Stimulated activated CD4-positive, alpha-beta T cell treated with anti-CD3 and anti-CD28 coated beads, Interleukin-1b, Interleukin-23, amount 100 ng/mL, for 1 hour (primary cell): Measurements from ENCODE around the gene MPDZ.

Experiments
- DNase-seq, 2 donors: peaks; one replicate each; pipeline ENCODE4 v3.0.0-alpha.2; 2020; ENCODE audit warnings: low read depth in 2 of 2

The MPDZ gene, protein sequence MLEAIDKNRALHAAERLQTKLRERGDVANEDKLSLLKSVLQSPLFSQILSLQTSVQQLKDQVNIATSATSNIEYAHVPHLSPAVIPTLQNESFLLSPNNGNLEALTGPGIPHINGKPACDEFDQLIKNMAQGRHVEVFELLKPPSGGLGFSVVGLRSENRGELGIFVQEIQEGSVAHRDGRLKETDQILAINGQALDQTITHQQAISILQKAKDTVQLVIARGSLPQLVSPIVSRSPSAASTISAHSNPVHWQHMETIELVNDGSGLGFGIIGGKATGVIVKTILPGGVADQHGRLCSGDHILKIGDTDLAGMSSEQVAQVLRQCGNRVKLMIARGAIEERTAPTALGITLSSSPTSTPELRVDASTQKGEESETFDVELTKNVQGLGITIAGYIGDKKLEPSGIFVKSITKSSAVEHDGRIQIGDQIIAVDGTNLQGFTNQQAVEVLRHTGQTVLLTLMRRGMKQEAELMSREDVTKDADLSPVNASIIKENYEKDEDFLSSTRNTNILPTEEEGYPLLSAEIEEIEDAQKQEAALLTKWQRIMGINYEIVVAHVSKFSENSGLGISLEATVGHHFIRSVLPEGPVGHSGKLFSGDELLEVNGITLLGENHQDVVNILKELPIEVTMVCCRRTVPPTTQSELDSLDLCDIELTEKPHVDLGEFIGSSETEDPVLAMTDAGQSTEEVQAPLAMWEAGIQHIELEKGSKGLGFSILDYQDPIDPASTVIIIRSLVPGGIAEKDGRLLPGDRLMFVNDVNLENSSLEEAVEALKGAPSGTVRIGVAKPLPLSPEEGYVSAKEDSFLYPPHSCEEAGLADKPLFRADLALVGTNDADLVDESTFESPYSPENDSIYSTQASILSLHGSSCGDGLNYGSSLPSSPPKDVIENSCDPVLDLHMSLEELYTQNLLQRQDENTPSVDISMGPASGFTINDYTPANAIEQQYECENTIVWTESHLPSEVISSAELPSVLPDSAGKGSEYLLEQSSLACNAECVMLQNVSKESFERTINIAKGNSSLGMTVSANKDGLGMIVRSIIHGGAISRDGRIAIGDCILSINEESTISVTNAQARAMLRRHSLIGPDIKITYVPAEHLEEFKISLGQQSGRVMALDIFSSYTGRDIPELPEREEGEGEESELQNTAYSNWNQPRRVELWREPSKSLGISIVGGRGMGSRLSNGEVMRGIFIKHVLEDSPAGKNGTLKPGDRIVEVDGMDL (N-terminal part only)

DNA sequence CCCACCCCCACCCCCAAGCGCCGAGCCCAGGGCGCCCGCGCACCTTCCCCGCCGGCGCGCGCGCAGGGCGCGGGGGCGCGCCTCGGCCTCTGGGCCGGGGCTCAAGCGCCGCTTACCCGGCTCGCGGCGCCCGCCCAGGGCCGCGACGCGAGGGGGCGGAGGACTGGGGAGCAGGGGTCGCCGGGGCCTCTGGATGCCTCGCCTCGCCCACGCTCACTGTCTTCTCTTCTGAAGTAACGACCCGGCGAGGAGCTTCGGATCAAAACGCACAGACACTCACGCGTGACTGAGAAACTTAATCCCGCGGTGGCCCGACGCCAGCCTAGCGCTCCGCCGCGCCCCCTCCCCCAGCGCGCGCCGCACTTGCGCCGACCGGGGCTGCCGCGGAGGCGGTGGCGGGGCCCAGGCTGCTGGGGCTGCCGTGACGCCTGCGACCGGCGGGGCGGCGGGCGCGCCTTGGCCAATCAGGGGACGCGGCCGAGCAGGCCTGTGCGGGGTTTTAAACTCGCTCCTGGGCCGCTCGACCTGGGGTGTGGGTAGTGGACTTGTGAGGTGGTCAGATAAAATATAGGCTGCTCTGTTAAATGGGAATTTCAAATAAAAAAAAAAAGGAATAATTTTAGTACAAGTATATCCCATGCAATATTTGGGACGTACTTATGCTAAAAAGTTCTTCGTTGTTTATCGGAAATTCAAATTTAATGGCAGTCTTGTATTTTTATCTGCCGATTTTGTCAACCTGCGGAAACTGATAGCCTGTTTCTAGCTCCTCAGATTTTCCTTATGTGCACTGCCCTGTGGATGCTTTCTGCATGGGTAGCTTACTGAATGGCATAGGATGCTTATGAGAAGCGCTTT, at the start of gene MPDZ:
Gene MPDZ, minus strand, starts transcription at position 409 of the 858 bp plus-strand sequence. CDS start 29,377 bp downstream, outside the sequence.
- DNase-seq, result no peak

DNA sequence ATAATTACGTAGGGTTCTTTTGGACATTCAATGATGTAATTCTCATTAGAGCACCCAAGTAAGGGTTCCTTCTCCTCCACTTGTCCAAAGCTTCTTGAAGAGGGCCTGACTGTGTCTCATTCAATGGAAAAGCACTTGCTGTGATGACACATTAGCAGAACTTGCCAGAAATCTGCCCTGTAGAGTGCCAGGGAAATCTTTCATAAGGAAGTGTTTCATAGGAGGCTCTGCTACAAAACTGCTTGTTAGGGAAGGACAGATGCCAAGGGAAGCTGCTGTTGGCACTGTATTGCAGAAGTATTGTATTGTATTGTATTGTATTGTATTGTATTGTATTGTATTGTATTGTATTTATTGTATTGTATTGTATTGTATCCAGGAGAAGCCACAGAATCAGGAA, 45.5 kb upstream of the MPDZ start:
- no peak for DNase-seq

DNA sequence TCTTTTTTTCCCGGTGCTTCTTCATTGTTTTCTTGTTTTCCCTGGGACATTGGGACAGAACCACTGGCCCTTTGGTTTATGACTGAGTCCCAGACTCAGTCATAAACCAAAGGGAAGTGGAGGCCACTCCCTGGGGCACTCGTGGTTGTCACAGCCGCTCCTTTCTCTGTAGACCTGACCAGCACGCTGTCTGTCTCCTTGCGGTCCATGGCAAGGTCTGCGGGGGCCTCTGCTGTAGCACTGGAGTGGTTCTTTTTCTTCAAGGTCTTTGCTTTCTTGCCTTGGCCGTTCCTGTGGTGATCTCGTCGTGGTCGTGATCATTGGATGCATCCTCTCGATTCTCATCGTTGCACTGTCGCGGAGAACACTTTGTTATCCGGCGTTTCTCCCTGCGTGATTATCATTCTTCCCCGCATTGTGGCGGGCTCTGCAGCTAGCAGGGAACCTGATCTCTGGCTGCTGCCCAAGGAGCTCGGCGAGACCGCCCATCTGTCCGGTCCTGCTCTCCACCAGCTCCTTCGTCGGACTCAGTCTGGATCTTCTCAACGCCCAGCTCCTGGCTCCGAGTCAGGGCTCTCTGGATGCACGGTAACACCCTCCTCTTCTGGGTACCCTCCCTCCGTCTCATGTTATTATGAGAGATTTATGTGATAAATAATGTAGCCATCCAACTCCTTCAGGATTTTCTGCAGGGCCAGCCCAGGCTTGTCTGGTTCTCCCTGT, 43.5 kb upstream of the MPDZ start:
- no peak for DNase-seq

DNA sequence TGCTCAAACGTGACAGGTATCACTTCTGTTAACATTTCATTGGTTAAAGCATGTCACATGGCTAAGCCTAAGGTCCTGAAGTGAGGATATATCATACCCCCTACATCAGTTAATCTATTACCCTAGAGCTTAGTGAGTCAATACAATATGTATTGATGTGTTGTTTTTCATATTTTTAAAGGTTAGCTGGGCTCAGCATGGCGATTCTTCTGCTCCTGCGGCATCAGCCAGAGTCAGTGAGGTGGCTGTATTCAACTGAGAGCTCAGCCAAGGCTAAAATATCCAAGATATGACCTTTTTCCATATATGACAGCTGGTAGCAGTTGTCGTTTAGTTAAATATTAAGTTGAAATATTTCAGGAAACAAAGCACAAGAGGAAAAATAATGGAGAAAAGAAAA, 38.5 kb upstream of the MPDZ start:
- no peak for DNase-seq

DNA sequence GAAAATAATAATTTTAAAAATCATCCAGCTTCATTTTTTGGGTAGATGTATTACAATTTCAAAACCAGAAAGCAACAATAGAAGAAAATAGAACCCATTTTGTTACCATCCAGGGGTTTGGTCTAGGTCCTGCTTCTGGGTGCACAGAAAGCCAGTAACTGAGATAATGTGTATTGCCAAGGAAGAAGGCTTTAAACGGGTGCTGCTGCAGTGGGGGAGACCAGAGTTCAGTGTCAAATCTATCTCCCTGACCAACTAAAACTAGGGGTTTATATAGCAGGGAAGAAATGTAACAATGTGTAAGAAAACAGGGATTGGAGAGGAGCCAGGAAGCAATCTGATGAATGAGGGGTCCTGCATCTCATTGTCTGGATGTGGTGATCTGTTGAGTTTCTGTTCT, 17.5 kb upstream of the MPDZ start:
- DNase-seq, result no peak

DNA sequence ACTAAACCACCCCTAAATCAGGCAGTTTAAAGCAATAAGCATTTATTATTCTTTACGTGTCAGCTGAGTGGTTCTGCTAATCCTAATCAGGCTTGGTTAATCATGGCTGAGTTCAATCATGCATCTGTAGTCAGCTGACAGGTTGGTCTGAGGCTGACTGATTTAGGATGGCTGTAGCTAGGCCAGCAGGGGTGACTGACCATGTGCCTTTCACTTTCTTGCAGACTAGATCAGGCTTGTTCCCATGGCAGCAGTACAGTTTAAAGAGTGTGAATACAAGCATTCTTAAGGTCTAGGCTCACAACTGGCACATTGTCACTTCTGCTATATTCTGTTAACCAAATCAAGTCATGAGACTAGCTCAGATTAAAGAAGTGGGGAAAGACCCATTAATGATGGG, 16.1 kb upstream of the MPDZ start:
- no peak for DNase-seq

DNA sequence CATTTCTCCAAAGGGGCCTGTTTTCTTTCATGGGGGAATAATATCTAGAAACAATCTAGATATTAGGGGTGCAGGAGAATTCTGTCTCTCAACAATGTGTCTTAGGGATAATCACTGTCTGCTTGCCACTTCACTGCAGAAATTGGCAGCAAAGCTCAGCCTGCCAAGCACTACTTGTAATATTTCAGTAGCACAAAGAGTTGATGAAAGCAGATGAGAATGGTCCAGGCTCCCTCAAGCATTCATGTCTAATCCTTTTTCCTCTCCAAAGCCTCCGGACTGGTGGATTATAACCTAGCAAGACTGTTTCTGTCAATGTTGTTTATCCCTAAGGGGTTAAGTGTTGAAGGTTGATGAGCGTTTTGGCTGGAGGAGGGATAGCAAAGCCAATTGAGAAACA, 13.3 kb upstream of the MPDZ start:
- DNase-seq, result no peak

DNA sequence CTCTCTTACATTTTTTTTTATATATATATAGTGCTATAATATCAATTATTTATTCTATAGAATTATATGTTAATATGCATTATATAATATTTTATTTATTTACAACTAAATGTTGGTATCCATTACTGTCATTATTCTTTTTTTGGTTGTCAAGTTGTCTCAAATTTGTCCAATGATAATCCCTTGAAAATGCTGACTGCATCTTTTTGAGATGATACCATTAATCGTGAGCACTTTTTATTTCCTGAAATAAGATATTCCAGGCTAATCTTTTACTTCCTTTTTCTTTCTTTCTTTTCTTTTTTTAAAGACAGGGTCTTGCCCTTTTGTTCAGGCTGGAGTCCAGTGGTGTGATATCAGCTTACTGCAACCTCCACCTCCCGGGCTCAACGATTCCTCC, 12.7 kb upstream of the MPDZ start:
- DNase-seq, result no peak

DNA sequence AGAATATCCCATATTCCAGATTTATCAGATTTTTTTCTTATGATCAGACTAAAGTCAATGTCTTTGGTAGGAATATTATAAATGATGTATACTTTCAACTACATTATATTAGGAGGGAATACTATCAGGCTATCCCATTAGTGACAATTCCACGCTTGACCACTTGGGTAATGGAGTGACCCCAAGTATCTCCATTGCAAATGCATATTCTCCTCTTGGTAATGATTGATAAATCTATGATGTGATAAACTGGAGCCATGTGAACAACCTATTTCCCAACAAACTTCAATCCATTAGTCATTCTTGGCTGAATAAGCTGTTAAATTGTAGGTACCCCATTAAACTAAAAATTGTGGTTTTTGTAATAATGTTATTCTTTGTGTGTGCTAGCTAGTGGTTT, 12.2 kb upstream of the MPDZ start:
- no peak for DNase-seq

DNA sequence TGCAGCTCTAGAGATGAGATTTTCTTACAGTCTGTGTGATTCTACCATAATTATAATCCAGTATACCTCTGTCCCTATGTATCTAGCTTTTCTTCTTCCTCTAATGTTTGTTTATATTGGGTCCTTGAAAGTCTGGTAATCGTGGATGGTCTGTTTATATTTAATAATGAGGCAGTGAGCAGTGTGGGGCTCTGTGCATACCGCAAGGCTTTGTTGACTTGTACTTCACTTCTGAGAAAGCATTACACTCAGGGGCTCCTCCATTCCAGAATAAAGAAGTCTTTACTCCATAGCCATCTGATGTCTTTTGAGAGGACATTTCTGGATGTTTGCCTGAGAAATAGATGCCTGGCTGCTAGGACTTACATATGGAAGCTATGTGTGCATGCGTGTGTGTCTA, 4.5 kb upstream of the MPDZ start:
- no peak for DNase-seq

DNA sequence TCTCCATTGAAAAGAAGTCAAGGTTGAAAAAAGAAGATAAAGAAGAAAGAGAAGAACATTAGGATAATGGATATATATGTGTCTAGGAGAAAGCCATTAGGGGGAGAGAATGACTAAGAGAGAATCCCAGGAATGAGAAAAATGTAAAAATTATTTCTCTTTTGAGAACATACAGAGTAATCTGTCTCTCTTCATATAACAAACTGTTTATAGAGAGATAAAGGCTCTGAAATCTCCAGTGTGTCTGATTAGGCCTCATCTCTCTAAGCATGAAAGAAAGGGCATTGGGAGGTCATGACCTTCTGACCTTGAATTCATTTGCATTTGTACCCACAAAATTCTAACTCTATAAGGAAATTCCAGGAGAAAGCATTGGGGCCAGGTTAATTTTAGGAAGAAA, 3.5 kb upstream of the MPDZ start:
- DNase-seq, result no peak

DNA sequence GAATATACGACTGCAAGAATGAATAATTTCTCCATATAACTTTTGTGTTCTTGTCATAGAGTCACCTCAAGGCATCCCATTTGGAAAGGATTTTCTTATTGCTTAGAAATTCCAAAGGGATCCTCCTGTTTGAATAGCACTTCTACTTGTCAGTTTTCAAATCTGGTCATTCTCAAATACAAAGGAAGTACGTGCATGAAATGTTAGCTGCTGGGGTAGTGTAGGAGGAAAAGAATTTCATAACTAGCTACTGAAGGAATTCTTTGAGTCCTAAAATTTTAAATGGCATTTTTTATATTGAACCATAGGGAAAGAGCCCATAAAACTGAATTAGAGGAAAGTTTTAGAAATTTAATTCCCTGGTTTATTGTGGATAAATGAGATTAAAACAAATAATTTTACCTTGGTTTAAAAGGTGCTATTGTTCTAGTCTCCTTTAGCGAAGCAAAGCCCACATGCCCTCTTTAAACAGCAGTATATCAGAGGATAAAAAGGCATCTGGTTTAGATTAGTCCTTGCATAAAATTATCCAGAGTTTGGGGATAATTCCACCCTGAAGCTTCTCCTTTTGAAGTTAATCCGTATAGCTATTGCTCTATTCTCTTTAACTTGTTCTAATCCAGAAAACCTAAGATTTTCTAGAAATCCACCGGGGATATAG, 2.0 kb upstream of the MPDZ start:
- no peak for DNase-seq

DNA sequence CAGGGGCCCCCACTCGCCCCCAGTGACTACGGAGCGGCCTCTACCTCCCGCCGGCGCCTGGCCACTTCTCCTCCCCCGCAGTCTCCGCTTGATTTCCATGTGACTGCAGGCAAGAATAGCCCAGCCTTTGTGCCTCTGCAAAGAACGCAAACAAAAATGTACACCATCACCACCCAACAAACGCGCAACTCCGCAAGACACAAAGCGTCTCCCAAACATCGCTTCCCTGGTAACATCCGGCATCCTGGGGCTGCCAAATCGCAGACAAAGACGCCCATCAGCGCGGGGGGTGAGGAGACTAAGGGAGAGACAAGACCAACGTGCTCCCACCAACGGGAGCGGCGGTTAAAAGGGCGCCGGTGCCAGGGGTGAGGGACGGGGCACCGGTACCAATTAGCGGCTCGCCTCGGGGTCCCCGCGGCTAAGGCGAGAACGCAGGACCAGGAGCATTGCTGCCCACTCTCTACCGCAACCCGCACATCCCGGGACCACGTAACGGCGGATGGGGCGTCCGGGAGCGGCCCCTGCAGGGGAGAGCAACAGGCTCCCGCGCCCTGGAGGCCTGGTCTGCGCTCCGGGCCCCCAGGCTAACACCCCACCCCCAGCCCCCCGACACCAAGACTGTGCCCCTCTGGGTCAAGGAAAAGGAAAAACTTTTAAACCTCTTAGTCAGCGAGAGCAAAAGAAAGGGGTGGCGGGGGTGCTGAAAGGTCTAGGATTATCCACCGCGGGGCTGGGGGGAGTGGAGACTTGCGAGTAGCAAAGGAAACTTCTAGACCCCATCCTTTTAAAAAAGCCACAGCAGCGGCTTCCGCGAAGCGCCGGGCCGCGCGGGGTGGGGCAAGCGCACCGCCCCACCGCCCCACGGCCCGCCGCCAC, 885 bp downstream of the MPDZ start:
- no peak for DNase-seq

DNA sequence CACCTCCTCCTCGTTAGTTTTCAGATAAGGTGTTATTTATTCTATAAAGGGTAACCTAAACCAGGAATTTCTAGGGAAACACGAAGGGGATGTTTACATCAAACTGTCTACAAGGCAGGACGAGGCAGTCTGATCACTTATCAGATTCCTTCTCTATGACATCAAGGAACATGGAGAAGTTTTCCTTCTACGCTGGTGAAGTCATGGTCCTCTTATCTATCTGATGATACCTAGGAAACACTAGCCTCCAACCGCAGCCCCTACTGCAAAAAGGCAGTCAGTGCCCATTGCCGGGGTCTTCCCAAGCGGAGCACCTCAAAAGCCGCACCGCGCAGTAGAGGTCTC, 1.5 kb downstream of the MPDZ start:
- DNase-seq, result no peak

DNA sequence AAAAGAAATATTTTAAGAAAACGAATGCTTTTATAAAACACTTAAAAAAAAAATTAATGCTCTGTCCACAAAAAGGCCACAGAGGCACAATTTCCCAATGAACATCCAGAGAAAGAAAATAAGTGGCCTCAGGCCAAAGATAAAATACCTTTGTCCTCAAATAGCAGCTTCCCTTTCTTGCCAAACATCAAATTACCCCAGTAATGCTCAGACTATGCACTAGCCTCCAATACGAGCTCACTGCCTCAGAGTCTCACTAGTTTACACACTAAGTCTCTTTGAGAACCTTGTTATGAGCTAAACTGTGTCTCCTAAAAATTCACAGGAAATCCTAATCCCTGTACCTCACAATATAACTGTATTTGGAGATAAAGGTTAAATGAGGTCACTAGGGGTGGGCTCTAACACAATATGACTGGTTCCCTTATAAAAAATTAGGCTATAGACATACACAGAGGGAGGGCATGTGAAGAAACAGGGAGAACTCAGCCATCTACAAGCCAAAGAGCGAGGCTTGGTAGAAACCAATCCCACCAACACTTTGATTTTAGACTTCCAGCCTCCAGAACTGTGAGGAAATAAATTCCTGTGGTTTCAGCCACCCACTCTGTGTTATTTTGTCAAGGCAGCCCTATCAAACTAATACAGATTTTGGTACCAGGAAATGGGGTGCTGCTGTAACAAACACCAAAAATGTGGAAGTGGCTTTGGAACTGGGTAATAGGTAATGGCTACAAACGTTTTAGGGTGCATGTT, 4.4 kb downstream of the MPDZ start:
- DNase-seq, result no peak

DNA sequence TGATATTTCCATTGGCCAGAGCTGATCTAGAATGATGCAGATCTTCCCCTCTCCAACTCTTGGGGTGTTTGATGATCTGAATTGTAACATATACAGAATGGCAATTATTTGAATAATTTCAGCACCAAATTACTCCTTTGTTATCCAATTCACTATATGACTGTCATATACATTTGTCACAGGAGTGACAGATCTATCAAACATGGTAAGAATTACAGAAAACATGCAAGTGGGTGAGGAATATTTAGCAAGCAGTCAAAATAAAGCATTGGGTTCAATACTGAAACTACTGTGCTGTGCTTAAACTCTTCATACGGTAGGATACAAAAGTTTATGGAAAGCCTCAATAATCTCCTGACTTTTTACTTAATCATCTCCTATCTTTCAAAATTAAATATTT, 8.8 kb downstream of the MPDZ start:
- DNase-seq, result no peak

DNA sequence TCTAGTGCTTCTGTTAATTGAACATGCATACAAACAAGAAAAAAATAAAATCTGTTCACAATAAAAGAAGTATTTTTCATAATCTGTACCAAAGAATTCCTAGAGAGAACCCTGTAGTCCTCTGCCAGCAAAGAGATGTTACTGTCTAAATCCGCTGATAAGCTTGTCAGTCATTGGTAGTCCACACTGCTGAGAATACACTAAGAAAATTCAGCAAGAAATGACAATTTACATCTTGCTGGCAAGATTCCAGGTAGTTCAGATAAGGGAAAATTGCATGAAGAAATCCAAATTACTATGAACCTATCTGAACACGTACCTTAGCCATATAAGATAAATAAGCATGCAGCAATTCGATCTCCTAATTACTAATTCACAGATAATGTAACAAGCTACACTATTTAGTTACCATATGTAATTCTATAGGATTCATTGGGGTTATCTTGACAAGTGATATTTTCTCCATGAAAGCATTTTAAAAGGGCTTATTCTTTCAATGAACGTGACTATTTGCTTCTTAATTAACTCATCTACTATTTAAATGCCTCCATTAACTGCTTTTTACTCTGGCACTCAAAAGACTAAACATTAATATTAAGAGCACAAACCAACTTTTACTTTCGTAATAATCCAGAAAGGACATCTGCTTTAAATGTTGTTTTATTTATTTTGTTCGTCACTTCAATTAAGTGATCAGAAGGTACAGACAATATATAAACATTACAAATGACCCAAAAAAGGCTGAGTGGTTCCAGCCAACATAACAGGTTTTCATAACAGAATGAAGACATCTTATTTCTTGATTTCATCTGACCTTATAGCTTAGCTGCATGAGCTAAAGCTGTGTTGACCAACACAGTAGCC, 9.7 kb downstream of the MPDZ start:
- DNase-seq, result no peak

DNA sequence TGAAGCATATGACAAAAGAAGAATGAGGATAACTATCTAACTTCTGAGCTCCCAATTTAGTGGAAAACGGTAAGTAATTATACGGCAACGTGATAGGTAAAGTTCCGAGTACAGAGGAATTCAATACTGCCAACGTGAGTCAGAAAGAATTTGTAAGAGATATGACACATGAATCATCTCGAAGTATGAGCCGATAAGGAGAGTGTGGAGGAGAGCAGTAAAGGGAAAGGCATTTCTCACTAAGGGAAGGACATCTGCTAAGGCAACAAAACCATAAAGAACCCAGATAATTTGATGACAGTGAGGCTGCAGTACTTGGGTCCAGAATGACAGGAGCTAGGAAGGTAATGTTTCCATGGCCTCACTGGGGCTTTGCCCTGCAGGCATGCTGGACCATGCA, 11.0 kb downstream of the MPDZ start:
- DNase-seq, result no peak
